Adrenal gland (tissue), 5 donors: ENCODE measurements around the gene STEAP2.

Source experiments
- POLR2A ChIP-seq, 2 donors: fragments of 450-650 bp; IDR thresholded peaks; one replicate each; pipeline ENCODE4 v1.6.1; 2017; ENCODE audit warnings: antibody characterized with exemption in 2 of 2, mild to moderate bottlenecking in 2 of 2, moderate library complexity in 1 of 2
- TF ChIP-seq, protein P1 (sequence below), 6 experiments: fragments of 450-650 bp in 4 of 6; fragments of 200-600 bp in 2 of 6; sonication (generic) in 1 of 6; IDR thresholded peaks; 1 replicate in 5 of 6; 2 replicates in 1 of 6; pipeline versions ENCODE4 v1.5.1 to v1.8.0; 2016 to 2021; ENCODE audit warnings: antibody characterized with exemption in 6 of 6, mild to moderate bottlenecking in 2 of 6, moderate library complexity in 1 of 6
- donor health status: DM: no; HTN: no; CAD: no.

DNA sequence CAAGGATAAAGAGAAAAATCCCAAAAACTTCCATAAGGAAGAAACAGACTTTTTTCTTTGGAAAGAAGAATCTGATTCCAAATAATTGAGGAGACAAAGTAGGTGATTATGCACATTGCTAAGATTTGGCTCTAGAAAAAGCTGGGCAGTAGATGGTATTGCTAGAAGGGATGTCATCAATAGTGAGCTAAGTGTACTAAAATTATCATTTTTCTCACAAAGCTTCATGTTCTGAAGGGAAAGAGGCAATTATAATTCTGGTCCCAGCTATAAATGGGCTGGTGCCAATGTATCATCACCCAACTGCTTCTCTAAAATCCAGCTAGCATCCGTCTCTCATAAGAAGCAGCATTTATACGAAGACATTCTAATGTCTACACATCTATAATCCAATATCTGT, 33.4 kb upstream of the STEAP2 start:
- TF ChIP-seq, protein P1, sequence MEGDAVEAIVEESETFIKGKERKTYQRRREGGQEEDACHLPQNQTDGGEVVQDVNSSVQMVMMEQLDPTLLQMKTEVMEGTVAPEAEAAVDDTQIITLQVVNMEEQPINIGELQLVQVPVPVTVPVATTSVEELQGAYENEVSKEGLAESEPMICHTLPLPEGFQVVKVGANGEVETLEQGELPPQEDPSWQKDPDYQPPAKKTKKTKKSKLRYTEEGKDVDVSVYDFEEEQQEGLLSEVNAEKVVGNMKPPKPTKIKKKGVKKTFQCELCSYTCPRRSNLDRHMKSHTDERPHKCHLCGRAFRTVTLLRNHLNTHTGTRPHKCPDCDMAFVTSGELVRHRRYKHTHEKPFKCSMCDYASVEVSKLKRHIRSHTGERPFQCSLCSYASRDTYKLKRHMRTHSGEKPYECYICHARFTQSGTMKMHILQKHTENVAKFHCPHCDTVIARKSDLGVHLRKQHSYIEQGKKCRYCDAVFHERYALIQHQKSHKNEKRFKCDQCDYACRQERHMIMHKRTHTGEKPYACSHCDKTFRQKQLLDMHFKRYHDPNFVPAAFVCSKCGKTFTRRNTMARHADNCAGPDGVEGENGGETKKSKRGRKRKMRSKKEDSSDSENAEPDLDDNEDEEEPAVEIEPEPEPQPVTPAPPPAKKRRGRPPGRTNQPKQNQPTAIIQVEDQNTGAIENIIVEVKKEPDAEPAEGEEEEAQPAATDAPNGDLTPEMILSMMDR (IDR thresholded peaks at IDR 0.05) = no peak
- TF ChIP-seq POLR2A (IDR thresholded peaks at IDR 0.05) = no peak
